ENCODE measurements around the gene COX20.

The COX20 gene

DNA sequence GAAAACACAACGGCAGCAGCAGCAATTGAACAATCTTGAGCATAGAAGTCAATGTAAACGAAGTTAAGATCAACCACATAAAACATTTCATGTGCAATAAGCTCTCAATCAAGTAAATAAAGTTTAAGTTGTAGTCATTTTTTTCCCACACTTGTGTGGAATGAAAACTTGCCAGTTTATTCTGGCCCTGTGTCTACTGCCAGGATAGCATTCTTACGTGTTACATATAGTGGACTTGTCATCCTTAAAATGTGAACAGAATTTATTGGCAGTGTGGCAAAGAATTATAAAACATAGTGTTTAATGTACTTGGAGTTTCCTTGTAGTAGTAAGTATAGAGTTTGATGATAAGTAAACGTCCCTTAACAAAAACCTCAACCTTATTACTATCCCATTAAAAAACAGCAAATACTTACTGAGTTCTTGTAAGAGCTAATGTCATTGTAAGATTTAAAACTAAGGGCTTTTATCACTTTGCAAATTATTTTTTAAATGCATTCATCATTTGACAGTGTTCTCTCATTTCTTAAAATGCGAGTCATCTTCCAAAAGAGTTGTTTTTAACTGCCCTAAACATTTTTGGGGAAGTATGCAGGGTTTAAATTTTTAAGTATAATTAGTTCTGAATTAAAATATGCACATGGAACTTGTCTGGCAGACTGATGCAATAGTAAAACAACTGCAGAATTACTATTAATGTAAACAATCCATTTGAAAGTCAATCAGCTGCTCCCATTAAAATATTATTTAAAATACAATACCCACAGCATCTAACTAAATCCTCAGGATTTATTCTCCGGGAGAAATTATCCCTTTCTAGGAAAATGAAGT is 7.9 kb downstream of the COX20 start:
- TF ChIP-seq, protein P1, sequence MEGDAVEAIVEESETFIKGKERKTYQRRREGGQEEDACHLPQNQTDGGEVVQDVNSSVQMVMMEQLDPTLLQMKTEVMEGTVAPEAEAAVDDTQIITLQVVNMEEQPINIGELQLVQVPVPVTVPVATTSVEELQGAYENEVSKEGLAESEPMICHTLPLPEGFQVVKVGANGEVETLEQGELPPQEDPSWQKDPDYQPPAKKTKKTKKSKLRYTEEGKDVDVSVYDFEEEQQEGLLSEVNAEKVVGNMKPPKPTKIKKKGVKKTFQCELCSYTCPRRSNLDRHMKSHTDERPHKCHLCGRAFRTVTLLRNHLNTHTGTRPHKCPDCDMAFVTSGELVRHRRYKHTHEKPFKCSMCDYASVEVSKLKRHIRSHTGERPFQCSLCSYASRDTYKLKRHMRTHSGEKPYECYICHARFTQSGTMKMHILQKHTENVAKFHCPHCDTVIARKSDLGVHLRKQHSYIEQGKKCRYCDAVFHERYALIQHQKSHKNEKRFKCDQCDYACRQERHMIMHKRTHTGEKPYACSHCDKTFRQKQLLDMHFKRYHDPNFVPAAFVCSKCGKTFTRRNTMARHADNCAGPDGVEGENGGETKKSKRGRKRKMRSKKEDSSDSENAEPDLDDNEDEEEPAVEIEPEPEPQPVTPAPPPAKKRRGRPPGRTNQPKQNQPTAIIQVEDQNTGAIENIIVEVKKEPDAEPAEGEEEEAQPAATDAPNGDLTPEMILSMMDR (IDR thresholded peaks at IDR 0.05; ENCODE audit: borderline replicate concordance, insufficient read depth, low read depth, low read length), result no peak
- H3K4me3 ChIP-seq (ENCODE audit: low read depth, low read length), result no peak overlapping the region

DNA sequence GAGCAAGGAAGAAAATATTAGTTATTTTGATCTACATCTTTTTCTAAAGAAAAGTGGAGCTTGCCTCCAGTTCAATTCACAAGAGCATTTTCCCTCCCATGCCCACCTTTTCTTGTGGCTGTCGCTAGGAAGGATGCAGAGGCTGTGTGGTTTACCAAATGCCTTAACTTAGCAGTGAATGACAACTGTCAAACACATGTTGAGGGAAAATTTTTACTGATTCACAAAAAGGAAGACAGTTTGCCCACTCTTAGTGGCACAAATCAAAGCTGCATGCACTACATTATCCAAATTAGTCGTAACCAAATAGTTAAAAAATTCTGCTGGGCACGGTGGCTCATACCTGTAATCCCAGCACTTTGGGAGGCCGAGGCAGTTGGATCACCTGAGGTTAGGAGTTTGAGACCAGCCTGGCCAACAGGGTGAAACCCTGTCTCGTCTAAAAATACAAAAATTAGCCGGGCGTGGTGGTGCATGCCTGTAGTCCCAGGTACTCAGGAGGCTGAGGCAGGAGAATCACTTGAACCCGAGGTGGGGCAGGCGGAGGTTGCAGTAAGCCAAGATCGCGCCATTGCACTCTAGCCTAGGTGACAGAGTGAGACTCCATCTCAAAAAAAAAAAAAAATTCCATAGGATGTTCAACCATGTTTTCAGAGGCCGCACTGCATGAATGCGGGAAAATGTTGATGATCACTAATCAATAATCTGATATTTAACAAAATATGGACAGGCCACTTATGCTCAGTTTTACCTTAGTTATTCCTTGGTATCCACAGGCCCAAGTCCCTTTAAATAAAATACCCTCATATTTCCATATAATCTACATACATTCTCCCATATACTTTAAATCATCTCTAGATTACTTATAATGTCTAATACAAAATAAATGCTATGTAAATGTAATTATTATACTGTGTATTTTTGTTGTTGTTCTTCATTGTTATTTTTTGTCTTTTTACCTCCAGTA is 9.0 kb downstream of the COX20 start:
- no peak overlapping the region for H3K4me3 ChIP-seq (ENCODE audit: low read depth, low read length)
- TF ChIP-seq, protein P1 (IDR thresholded peaks at IDR 0.05; ENCODE audit: borderline replicate concordance, insufficient read depth, low read depth, low read length), result no peak

DNA sequence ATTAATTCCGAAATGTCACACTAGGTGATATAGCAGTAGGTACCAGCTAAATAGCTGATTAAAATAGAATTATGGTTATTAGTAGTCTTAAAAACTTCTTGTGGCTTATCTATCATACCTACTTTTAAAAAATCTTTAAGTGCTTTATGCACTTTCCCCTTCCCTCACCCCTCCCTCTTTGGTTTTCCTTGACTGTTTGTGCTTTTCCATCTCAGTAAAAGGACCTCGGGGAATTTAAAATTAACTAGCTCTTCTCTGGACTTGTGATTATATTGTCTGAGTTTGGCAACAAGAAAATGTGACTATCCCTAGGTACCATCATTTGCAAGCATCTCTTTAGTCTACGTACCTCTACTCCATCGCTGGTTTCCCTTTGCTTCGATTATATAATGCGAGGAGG is 11.2 kb downstream of the COX20 start:
- TF ChIP-seq, protein P1 (IDR thresholded peaks at IDR 0.05; ENCODE audit: borderline replicate concordance, insufficient read depth, low read depth, low read length), result no peak
- no peak overlapping the region for H3K4me3 ChIP-seq (ENCODE audit: low read depth, low read length)

DNA sequence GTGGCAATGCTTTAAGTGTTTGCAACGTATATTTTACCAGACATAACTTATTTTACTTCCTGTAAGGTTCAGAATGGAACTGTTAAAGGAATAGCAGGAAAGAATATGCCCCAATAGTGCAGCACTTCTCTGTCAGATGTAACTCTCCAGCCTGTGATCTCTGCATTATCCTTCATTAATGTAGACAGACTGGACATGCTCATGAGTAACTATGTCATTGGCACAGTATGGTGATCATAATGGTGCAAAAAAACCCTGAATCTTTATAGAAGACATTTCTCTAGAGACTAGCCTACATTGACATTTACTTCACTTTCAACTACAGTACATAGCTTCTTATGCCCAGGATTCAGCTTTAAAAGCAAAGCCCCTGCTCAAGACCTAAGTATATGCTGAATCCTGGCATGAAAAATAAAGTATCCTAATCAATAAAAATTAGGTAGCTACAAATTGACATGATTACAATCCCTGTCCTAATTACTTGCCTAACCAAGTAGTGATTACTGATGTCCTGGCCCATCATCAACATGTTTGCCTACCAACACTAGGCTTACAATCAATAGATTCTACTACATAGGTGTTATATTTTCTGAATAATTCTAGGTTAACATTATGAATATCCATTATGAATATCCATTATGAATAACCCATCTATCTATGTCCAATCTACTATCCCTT is 13.9 kb downstream of the COX20 start:
- no peak overlapping the region for H3K4me3 ChIP-seq (ENCODE audit: low read depth, low read length)
- TF ChIP-seq, protein P1 (IDR thresholded peaks at IDR 0.05; ENCODE audit: borderline replicate concordance, insufficient read depth, low read depth, low read length), result no peak

DNA sequence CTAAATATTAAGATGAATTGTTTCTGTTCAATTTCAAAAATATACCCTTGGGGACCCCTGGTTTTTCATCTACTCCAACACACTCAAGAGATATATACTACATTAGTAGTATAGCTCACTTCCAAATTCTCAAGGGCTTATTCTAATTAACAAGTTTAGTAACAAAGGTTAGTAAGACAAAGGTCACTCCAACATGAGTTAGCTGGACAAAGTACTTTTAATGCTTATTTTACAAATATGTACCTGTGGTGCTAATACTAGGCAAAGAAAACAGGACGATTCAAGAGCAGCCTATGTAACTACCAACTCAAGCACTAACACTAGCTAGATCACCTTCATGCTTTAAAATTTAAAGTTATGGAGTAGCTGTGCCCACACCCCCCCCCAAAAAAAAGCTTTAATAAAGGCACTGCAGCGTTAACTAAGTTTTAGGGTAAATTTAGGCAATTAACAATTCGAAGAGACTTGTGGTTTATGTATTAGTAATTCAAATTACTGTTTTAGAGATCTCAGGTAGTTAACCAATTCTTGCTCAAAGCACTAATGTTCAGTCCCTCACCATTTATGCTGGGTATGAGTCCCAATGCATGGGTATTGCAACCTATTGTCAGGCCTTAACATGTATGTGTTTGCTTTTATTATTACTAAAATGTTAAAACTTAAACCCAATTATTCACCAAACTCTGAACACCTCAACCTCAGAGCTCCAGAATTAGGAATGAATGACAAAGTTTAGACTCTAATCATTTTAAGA is 14.8 kb downstream of the COX20 start:
- TF ChIP-seq, protein P1 (IDR thresholded peaks at IDR 0.05; ENCODE audit: borderline replicate concordance, insufficient read depth, low read depth, low read length), result no peak

DNA sequence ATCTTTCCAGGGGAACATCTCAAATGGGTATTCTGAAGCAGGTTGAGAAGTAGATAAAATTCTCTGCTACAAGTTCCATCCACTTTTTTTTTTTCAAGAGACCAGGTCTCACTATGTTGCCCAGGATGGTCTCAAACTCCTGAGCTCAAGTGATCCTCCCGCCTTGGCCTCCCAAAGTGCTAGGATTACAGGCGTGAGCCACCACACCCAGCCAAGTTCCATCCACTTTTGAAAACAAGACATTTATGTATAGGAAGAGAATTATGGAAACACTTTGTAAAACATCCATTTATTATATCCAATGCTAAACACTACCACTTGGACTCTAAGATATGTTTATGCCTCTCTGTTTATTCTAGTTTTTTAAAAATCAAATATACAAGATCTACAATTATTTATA is 15.4 kb downstream of the COX20 start:
- TF ChIP-seq, protein P1 (IDR thresholded peaks at IDR 0.05; ENCODE audit: borderline replicate concordance, insufficient read depth, low read depth, low read length), result no peak
- no peak overlapping the region for H3K4me3 ChIP-seq (ENCODE audit: low read depth, low read length)

More for the DNA sequence above, 14.8 kb downstream of the COX20 start:
- H3K4me3 ChIP-seq (ENCODE audit: low read depth, low read length), result no peak overlapping the region
